ENCODE data around the gene CTNNAL1.

The CTNNAL1 gene

DNA sequence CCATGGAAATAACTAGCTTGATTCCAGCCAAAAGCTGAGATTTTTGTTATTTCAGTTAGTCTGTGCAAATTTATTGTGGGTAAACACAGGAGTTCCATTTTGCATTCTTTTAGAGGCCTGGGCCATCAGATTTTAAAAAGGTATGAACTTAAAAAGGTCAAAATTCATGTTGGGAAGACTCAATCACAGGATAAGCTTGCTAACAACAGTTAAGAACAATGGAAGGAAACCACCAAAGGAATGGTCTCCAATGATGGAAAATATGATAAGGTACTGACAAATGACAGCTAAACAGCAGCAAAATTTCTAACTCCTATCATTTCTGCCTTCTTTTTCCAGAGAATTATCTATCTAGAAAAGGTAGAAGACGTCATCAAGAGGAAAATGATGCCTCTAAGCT is 63.1 kb downstream of the CTNNAL1 start:
- no peak overlapping the region for H2AFZ ChIP-seq (ENCODE audit: low read depth, low read length)
- no peaks in the 10 kb centered on the region for H3K79me2 ChIP-seq (ENCODE audit: low read length)
- H3K9me3 ChIP-seq (ENCODE audit: insufficient read depth, low read length): no peaks in the 10 kb centered on the region
- H3K27me3 ChIP-seq (ENCODE audit: low read depth, low read length): no peaks in the 10 kb centered on the region
- no peak overlapping the region for H3K27ac ChIP-seq (ENCODE audit: low read length)
- no peak overlapping the region for H3K4me3 ChIP-seq (ENCODE audit: low read length)
- no peak overlapping the region for H3K4me2 ChIP-seq (ENCODE audit: low read length)
- TF ChIP-seq EZH2phosphoT487 (IDR thresholded peaks at IDR 0.05; ENCODE audit: low read depth) (no peak), CTCF (IDR thresholded peaks at IDR 0.05; ENCODE audit: low read depth, low read length) (no peak)
- no peak overlapping the region for H3K9ac ChIP-seq (ENCODE audit: low read length)
- no peaks in the 10 kb centered on the region for H3K4me1 ChIP-seq (ENCODE audit: low read length)
- H3K36me3 ChIP-seq (replicated peaks; ENCODE audit: low read depth, low read length): no peaks in the 10 kb centered on the region
- H4K20me1 ChIP-seq (ENCODE audit: insufficient read depth, low read length): no peaks in the 10 kb centered on the region

DNA sequence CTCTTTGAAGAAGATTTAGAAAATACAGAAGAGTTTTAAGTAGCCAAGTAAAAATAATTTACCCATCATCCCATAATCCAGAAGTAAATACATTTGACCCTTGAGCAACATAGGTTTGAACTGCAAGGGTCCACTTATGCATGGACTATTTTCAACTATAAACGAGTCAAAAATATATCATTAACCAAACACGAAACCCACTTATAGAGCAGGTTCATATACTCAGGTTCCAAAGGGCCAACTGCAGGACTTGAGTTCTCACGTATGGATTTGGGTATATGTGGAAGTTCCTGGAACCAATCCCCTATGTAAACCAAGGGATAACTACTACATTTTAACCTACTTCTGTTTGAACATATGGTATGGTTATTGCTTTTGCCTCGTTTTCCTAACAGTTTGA is 73.3 kb downstream of the CTNNAL1 start:
- Histone ChIP-seq H3K27me3 (ENCODE audit: low read depth, low read length) (no peaks in the 10 kb centered on the region), H3K27ac (ENCODE audit: low read length) (no peak overlapping the region), H3K79me2 (ENCODE audit: low read length) (no peaks in the 10 kb centered on the region), H2AFZ (ENCODE audit: low read depth, low read length) (no peak overlapping the region), H3K9ac (ENCODE audit: low read length) (no peak overlapping the region), H3K36me3 (replicated peaks; ENCODE audit: low read depth, low read length) (peaks cover 14% of the 10 kb centered on the region), H3K4me3 (ENCODE audit: low read length) (no peak overlapping the region), H3K4me1 (ENCODE audit: low read length) (peaks cover 6% of the 10 kb centered on the region), H4K20me1 (ENCODE audit: insufficient read depth, low read length) (no peaks in the 10 kb centered on the region), H3K9me3 (ENCODE audit: insufficient read depth, low read length) (no peaks in the 10 kb centered on the region), H3K4me2 (ENCODE audit: low read length) (no peak overlapping the region)
- no peak for TF ChIP-seq CTCF (IDR thresholded peaks at IDR 0.05; ENCODE audit: low read depth, low read length)
- no peak for TF ChIP-seq EZH2phosphoT487 (IDR thresholded peaks at IDR 0.05; ENCODE audit: low read depth)

DNA sequence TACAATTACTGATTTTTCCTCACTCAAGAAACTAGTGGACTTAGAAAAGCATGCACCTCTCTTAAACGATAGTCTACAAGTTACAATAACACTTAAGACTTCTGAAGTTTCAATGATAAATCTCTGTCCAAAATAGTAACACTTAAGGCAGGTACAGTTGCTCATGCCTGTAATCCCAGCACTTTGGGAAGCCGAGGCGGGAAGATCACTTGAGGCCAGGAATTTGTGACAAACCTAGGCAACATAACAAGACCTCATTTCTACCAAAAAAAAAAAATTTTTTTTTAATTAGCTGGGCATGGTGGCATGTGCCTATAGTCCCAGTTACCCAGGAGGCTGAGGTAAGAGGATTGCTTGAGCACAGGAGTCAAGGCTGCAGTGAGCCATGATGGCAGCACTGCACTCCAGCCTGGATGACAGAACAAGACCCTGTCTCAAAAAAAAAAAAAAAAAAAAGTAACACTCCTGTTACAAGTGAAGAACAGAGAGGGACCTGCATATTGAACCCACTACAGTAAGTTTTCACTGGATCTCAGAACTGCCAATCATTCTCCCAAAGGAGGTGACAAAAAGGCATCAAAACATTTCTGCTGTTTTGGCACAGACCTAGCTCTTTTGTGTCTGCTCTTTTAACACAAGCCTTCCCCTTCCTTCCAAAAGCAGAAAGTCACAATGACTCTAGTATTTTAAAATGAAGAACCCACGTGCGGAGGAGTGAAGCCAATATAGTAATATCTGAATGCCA is 75.6 kb downstream of the CTNNAL1 start:
- Histone ChIP-seq H3K4me1 (ENCODE audit: low read length) (peaks cover 10% of the 10 kb centered on the region), H3K4me2 (ENCODE audit: low read length) (no peak overlapping the region), H2AFZ (ENCODE audit: low read depth, low read length) (no peak overlapping the region), H3K4me3 (ENCODE audit: low read length) (no peak overlapping the region), H3K36me3 (replicated peaks; ENCODE audit: low read depth, low read length) (peaks cover 14% of the 10 kb centered on the region), H4K20me1 (ENCODE audit: insufficient read depth, low read length) (no peaks in the 10 kb centered on the region), H3K9ac (ENCODE audit: low read length) (no peak overlapping the region), H3K27ac (ENCODE audit: low read length) (no peak overlapping the region), H3K9me3 (ENCODE audit: insufficient read depth, low read length) (no peaks in the 10 kb centered on the region), H3K27me3 (ENCODE audit: low read depth, low read length) (no peaks in the 10 kb centered on the region), H3K79me2 (ENCODE audit: low read length) (peaks cover 11% of the 10 kb centered on the region)
- TF ChIP-seq EZH2phosphoT487 (IDR thresholded peaks at IDR 0.05; ENCODE audit: low read depth): no peak
- no peak for TF ChIP-seq CTCF (IDR thresholded peaks at IDR 0.05; ENCODE audit: low read depth, low read length)

DNA sequence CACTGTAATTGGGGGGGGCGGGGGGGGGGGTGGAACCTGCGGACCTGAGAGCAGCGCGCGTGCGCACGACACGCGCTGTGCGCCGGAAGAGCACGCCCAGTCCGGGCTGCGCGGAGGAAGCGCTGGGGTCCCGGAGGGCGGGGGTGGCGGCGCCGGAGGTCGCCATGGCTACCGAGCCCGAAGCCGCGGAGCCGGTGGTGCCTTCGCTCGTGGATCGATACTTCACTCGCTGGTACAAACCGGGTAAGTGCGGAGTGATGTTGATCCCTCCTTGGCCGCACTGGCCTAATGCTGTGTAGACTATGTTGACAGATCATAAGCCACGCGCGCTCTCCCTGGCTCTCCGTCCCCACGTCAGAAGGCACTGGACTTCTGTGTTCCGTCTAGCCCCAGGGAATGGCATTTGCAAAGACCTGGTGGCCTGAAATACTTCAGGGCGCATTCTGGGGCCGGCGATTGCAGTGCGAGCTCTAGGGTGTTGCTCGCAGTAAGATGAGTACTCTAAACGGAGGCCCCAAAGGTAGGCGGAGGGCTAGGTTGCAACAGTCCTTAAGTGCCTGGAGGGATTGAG is 78.9 kb downstream of the CTNNAL1 start, which contains the start of gene ABITRAM:
Gene ABITRAM (plus strand): TSS at position 78 of the 571 bp plus-strand sequence. CDS start 87 bp downstream, at position 165.
- peaks cover 6% of the 10 kb centered on the region for H3K36me3 ChIP-seq (replicated peaks; ENCODE audit: low read depth, low read length)
- H3K9me3 ChIP-seq (ENCODE audit: insufficient read depth, low read length): no peaks in the 10 kb centered on the region
- peak within 1 kb of the TSS; percentile 99 for H2AFZ ChIP-seq (ENCODE audit: low read depth, low read length)
- no peaks in the 10 kb centered on the region for H3K27me3 ChIP-seq (ENCODE audit: low read depth, low read length)
- H3K9ac ChIP-seq (ENCODE audit: low read length): peak within 1 kb of the TSS; percentile 83
- H3K27ac ChIP-seq (ENCODE audit: low read length): peak within 1 kb of the TSS; percentile 39
- no peaks in the 10 kb centered on the region for H4K20me1 ChIP-seq (ENCODE audit: insufficient read depth, low read length)
- peak within 1 kb of the TSS; percentile 99 for H3K4me3 ChIP-seq (ENCODE audit: low read length)
- H3K4me1 ChIP-seq (ENCODE audit: low read length): peaks cover 13% of the 10 kb centered on the region
- H3K79me2 ChIP-seq (ENCODE audit: low read length): peaks cover 26% of the 10 kb centered on the region
- no peak for TF ChIP-seq EZH2phosphoT487 (IDR thresholded peaks at IDR 0.05; ENCODE audit: low read depth)
- TF ChIP-seq CTCF (IDR thresholded peaks at IDR 0.05; ENCODE audit: low read depth, low read length): no peak
- H3K4me2 ChIP-seq (ENCODE audit: low read length): peak within 1 kb of the TSS; percentile 95
